Measurements from ENCODE around the gene DENND2C.

DNA sequence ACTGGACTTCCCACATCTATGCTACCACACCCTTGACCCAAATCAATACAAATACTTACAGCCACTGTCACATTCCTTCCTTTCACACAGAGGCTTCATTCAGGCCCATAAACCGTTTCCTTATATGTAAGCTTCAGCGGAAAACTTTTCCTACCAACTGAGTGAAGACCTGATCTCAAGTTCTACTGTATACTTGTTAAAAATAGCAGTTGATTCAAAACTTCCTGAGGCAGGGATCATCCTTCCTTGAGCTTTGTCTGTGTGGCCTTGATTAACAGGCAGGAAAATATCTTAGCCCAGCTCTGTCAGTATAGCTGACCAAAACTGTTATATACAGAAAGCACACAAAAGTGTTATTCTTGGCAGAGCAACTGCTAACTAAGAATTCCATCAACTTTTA lies 42.7 kb downstream of the DENND2C start:
- TF ChIP-seq, protein P1, sequence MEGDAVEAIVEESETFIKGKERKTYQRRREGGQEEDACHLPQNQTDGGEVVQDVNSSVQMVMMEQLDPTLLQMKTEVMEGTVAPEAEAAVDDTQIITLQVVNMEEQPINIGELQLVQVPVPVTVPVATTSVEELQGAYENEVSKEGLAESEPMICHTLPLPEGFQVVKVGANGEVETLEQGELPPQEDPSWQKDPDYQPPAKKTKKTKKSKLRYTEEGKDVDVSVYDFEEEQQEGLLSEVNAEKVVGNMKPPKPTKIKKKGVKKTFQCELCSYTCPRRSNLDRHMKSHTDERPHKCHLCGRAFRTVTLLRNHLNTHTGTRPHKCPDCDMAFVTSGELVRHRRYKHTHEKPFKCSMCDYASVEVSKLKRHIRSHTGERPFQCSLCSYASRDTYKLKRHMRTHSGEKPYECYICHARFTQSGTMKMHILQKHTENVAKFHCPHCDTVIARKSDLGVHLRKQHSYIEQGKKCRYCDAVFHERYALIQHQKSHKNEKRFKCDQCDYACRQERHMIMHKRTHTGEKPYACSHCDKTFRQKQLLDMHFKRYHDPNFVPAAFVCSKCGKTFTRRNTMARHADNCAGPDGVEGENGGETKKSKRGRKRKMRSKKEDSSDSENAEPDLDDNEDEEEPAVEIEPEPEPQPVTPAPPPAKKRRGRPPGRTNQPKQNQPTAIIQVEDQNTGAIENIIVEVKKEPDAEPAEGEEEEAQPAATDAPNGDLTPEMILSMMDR (IDR thresholded peaks at IDR 0.05): no peak
- TF ChIP-seq TCF7L2 (IDR thresholded peaks at IDR 0.05; ENCODE audit: low read depth, low read length) (no peak), POLR2AphosphoS5 (IDR thresholded peaks at IDR 0.05; ENCODE audit: low read depth, low read length) (no peak)
